ENCODE data around the gene FIBP. TPM values are rescaled to one million over a fixed set of nuclear protein-coding genes. Genes with fewer than 3 reads are reported as not detected.
"Not testable (repeated sequence)": the region's sequence is repeated elsewhere in the genome, so short reads cannot be mapped to it uniquely, and the experiment has no call there.

The FIBP gene
- total RNA-seq, 2 donors from 2014 or later = 50.9 to 82.8 TPM

- Histone ChIP-seq H3K27me3 (no peaks in the 10 kb centered on the region), H3K4me3 (no peak overlapping the region), H3K27ac (no peak overlapping the region), H3K9me3 (no peaks in the 10 kb centered on the region), H3K36me3 (no peaks in the 10 kb centered on the region), H3K4me1 (peaks cover 0 to 48% of the 10 kb centered on the region in 2 donors)
- no peak for TF ChIP-seq CTCF (IDR thresholded peaks at IDR 0.05)
- no peak for DNase-seq (ENCODE audit: low spot score)
Observed at GRCh38 chr11:65896034-65896999, 8.0 kb upstream of the FIBP start.

GRCh38 chr11:65895482-65895981 lies 7.3 kb upstream of the FIBP start:
- no peak for TF ChIP-seq CTCF (IDR thresholded peaks at IDR 0.05)
- H3K27me3 ChIP-seq = no peaks in the 10 kb centered on the region
- H3K9me3 ChIP-seq = no peaks in the 10 kb centered on the region
- H3K4me3 ChIP-seq = no peak overlapping the region
- no peak overlapping the region for H3K27ac ChIP-seq
- peaks cover 0 to 48% of the 10 kb centered on the region in 2 donors for H3K4me1 ChIP-seq
- no peaks in the 10 kb centered on the region for H3K36me3 ChIP-seq
- no peak for DNase-seq (ENCODE audit: low spot score)

- Histone ChIP-seq H3K4me1 (peaks cover 0 to 48% of the 10 kb centered on the region in 2 donors), H3K4me3 (peak overlapping the region in 1 of 2 donors; percentile 73), H3K27me3 (no peaks in the 10 kb centered on the region), H3K9me3 (no peaks in the 10 kb centered on the region), H3K27ac (peak overlapping the region; percentile 96 to 100), H3K36me3 (no peaks in the 10 kb centered on the region)
- no peak for DNase-seq (ENCODE audit: low spot score)
- no peak for TF ChIP-seq CTCF (IDR thresholded peaks at IDR 0.05)
Observed at GRCh38 chr11:65894034-65894591, 5.8 kb upstream of the FIBP start.

- no peak for TF ChIP-seq CTCF (IDR thresholded peaks at IDR 0.05)
- no peak for DNase-seq (ENCODE audit: low spot score)
- H3K27ac ChIP-seq = peak overlapping the region; percentile 96 to 100
- H3K4me3 ChIP-seq = peak overlapping the region in 1 of 2 donors; percentile 73
- H3K27me3 ChIP-seq = no peaks in the 10 kb centered on the region
- no peaks in the 10 kb centered on the region for H3K36me3 ChIP-seq
- no peaks in the 10 kb centered on the region for H3K9me3 ChIP-seq
- peaks cover 0 to 57% of the 10 kb centered on the region in 2 donors for H3K4me1 ChIP-seq
Observed at GRCh38 chr11:65892661-65893317, 4.5 kb upstream of the FIBP start.

- H3K27me3 ChIP-seq; DNase-seq (ENCODE audit: low spot score); H3K36me3 ChIP-seq; H3K9me3 ChIP-seq: not testable (repeated sequence)
- Histone ChIP-seq H3K27ac (peak overlapping the region; percentile 96 to 100), H3K4me1 (peaks cover 0 to 64% of the 10 kb centered on the region in 2 donors), H3K4me3 (peak overlapping the region; percentile 73 to 90)
Observed at GRCh38 chr11:65892137-65892540, 3.9 kb upstream of the FIBP start.

Measured in right atrium auricular region (tissue), 2 donors.